ENCODE results near the gene MXD1. TPM values are rescaled to one million over a fixed set of nuclear protein-coding genes. Genes with fewer than 3 reads are reported as not detected.
A peak's percentile ranks its signal among the peaks of the same experiment; 100 is the strongest.

Gene MXD1
- total and polyA plus RNA-seq, 2 of the 4 experiments (the other 2 are of a cell fraction) = 2.0 to 3.7 TPM

- Histone ChIP-seq H2AK9ac (replicated peaks; ENCODE audit: low read depth, low read length, poor library complexity) (no peak overlapping the region), H3K56ac (ENCODE audit: extremely low read depth, insufficient read depth, low read length) (no peak overlapping the region), H3K4me3 (ENCODE audit: insufficient read depth, low read depth, low read length) (no peak overlapping the region), H3K9ac (ENCODE audit: low read depth, low read length) (no peak overlapping the region), H3K27me3 (ENCODE audit: control insufficient read depth, insufficient read depth, low read length) (peaks cover 32% of the 10 kb centered on the region), H3K36me3 (ENCODE audit: control insufficient read depth, insufficient read depth, low read length) (no peaks in the 10 kb centered on the region), H3K9me3 (ENCODE audit: control insufficient read depth, insufficient read depth, low read length) (no peaks in the 10 kb centered on the region), H3K4me2 (ENCODE audit: low read depth, low read length) (no peak overlapping the region), H2BK20ac (ENCODE audit: low read depth, low read length) (no peak overlapping the region), H3K79me1 (ENCODE audit: low read depth in 1 of 2, low read length in 2 of 2) (no peaks in the 10 kb centered on the region), H4K8ac (ENCODE audit: low read depth in 2 of 2, low read length in 2 of 2) (no peak overlapping the region), H3K14ac (replicated peaks; ENCODE audit: low read depth, low read length) (no peak overlapping the region), H4K91ac (ENCODE audit: insufficient read depth, low read depth, low read length) (no peak overlapping the region), H3K9me1 (ENCODE audit: insufficient read depth, low read length) (peaks cover 6% of the 10 kb centered on the region; the same call in 1 of the 2 replicates), H3K23ac (ENCODE audit: low read depth, low read length) (no peak overlapping the region), H2BK15ac (ENCODE audit: low read depth, low read length) (no peak overlapping the region), H2BK5ac (ENCODE audit: low read depth, low read length, poor library complexity, severe bottlenecking) (no peak overlapping the region), H2AFZ (replicated peaks; ENCODE audit: low read length, poor library complexity) (peak overlapping the region; percentile 58), H3K4ac (ENCODE audit: low read depth, low read length) (no peak overlapping the region), H4K20me1 (ENCODE audit: insufficient read depth, low read length) (no peaks in the 10 kb centered on the region), H2AK5ac (ENCODE audit: low read depth, low read length) (no peak overlapping the region), H3K18ac (ENCODE audit: low read depth, low read length) (no peak overlapping the region), H4K5ac (ENCODE audit: low read depth, low read length) (no peak overlapping the region), H3K27ac (ENCODE audit: insufficient read depth, low read length) (no peak overlapping the region), H3K4me1 (ENCODE audit: control insufficient read depth, insufficient read depth, low read length) (no peaks in the 10 kb centered on the region), H2BK120ac (ENCODE audit: low read depth, low read length) (no peak overlapping the region)
- TF ChIP-seq MAZ (IDR thresholded peaks at IDR 0.05; ENCODE audit: borderline replicate concordance, low read depth, low read length) = no peak
- TF ChIP-seq, protein P1, sequence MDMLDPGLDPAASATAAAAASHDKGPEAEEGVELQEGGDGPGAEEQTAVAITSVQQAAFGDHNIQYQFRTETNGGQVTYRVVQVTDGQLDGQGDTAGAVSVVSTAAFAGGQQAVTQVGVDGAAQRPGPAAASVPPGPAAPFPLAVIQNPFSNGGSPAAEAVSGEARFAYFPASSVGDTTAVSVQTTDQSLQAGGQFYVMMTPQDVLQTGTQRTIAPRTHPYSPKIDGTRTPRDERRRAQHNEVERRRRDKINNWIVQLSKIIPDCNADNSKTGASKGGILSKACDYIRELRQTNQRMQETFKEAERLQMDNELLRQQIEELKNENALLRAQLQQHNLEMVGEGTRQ (IDR thresholded peaks at IDR 0.05; ENCODE audit: low read depth, low read length) = peak; percentile 54; the same call in 1 of the 2 replicates
- BruUV-seq (replicated peaks) = no TSS peak
- intact Hi-C loops (cut with micrococcal nuclease) = no loop called here
- ChIA-PET CTCF (interaction anchor here (0.8 kb wide), 1 partner anchor 8 kb away, joined by 3 read pairs; no protein-coding TSS in a partner anchor), POLR2A (ENCODE audit: unreplicated experiment) (no interaction called here)
- DNase-seq = peak; percentile 26
- no peak for ATAC-seq (ENCODE audit: low read depth)
- 89% methylated on average over 3 of the region's 11 CpGs; no CpG with 5 or more reads in 1 of the 2 experiments for WGBS, 2 experiments (ENCODE audit: extremely low coverage in 2 of 2, insufficient read length in 1 of 2)
- dilution Hi-C loops (cut with HindIII; ENCODE audit: low sequenced_read_pairs, unreplicated experiment) = no loop called here
- in situ Hi-C loops (cut with MboI; ENCODE audit: low sequenced_read_pairs) = no loop called here
Measured at GRCh38 chr2:69955029-69955428, 40.1 kb downstream of the MXD1 start.
